Memory B cell (primary cell): ENCODE results near the gene ANAPC16.
"Not testable (repeated sequence)": the region's sequence is repeated elsewhere in the genome, so short reads cannot be mapped to it uniquely, and the experiment has no call there.

Experiments used
- ATAC-seq: fragments of 150-1000 bp; cut with Tn5 transposase; 2 replicates; pipeline ENCODE4 v1.10.0; 2021; ENCODE audit warnings: low read depth, mild to moderate bottlenecking, moderate library complexity
- DNase-seq, 2 donors: peaks; one replicate each; pipeline ENCODE4 v3.0.0; 2022; ENCODE audit warnings: low spot score in 2 of 2
- H3K27ac Mint-ChIP-seq: one replicate; pipeline ENCODE4 v1.8.0; 2022; ENCODE audit warnings: mild to moderate bottlenecking, moderate library complexity, mixed read lengths
- H3K27me3 Mint-ChIP-seq: one replicate; pipeline ENCODE4 v1.8.0; 2022; ENCODE audit warnings: mixed read lengths
- H3K36me3 Mint-ChIP-seq: one replicate; pipeline ENCODE4 v1.8.0; 2022; ENCODE audit warnings: mild to moderate bottlenecking, mixed read lengths
- H3K4me1 Mint-ChIP-seq: one replicate; pipeline ENCODE4 v1.8.0; 2022; ENCODE audit warnings: mixed read lengths
- H3K4me3 Mint-ChIP-seq: one replicate; pipeline ENCODE4 v1.8.0; 2022; ENCODE audit warnings: mild to moderate bottlenecking, moderate library complexity, mixed read lengths
- H3K9me3 Mint-ChIP-seq: one replicate; pipeline ENCODE4 v1.8.0; 2022; ENCODE audit warnings: mixed read lengths

Gene ANAPC16

DNA sequence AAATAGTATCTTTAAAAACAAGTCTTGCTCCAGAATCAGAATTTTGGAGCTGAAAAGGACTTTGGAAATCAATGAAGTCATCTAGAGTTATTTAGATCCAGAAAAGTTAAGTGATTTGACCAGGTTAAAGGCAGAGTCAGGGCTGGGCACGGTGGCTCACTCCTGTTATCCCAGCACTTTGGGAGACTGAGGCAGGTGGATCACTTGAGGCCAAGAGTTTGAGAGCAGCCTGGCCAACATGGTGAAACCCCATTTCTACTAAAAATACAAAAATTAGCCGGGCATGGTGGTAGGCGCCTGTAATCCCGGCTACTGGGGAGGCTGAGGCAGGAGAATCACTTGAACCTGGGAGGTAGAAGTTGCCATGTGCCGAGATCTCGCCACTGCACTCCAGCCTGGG, 8.4 kb downstream of the ANAPC16 start:
- H3K36me3 Mint-ChIP-seq, H3K27me3 Mint-ChIP-seq, ATAC-seq, DNase-seq, H3K9me3 Mint-ChIP-seq, H3K4me3 Mint-ChIP-seq: not testable (repeated sequence)
- peaks cover 26% of the 10 kb centered on the region for H3K4me1 Mint-ChIP-seq
- peak overlapping the region; percentile 77 for H3K27ac Mint-ChIP-seq

DNA sequence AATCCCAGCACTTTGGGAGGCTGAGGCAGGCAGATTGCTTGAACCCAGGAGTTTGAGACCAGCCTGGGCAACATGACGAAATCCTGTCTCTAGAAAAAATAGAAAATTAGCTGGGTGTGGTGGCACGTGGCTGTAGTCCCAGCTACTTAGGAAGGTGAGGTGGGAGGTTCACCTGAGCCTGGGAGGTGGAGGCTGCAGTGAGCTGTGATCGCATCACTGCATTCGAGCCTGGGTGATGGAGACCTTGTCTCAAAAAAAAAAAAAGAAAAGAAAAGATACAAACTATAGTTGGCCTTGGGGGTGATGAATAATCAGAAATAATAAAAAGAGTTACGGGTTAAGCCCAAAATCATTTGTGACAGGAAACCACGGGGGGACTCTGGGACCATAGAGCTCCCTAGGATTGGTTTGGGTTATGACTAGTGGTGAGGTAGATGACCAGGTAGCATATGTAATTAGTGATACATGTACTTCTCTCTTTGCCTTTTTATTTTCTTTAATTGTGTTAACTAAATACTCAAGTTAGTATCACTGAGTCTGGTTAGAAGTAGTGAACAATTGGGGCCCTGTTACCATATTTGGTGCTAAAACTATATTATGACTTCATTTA, 10.7 kb downstream of the ANAPC16 start:
- DNase-seq (no peak), ATAC-seq (no peak)
- Mint-ChIP-seq H3K4me3 (no peak overlapping the region), H3K4me1 (peaks cover 28% of the 10 kb centered on the region), H3K27me3 (no peaks in the 10 kb centered on the region), H3K9me3 (no peaks in the 10 kb centered on the region), H3K36me3 (peaks cover 6% of the 10 kb centered on the region), H3K27ac (peak overlapping the region; percentile 70)

DNA sequence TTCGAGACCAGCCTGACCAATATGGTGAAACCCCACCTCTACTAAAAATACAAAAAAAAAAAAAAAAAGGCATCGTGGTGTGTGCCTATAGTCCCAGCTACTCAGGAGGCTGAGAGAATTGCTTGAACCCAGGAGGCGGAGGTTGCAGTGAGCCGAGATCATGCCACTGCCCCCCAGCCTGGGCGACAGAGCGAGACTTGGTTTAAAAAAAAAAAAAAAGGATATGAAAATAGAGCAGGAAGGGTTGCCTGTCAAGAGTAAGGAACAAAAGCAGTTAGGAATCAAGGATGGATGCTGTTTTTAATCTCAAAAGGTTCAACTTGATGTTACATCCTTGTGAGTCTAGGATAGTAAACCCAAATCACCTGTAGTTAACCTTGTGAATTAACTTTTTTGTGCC, 12.0 kb downstream of the ANAPC16 start:
- Mint-ChIP-seq H3K36me3 (peaks cover 6% of the 10 kb centered on the region), H3K4me1 (peaks cover 25% of the 10 kb centered on the region), H3K27ac (peak overlapping the region; percentile 63), H3K9me3 (no peaks in the 10 kb centered on the region), H3K27me3 (no peaks in the 10 kb centered on the region), H3K4me3 (no peak overlapping the region)
- DNase-seq, result no peak
- no peak for ATAC-seq

DNA sequence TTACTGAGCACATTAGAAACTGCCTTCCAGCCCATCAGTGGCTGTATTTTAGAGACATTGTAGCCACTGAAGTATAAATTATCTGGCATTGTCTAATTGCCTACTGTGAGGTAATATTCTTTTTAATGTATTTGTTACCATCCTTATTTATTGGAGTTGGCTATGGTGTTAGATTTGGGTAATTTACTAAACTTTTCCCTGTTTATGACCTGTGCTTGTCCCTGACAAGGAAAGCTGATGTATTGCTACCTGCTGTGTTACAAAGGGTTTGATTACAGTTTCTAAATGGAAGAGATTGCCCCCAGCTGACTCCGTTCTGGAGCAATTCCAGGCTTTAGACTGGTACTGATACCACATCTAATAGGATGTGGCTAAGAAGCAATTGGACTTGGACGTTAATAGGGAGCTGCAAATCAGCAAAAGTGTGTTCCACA, 12.5 kb downstream of the ANAPC16 start:
- Mint-ChIP-seq H3K27ac (no peak overlapping the region), H3K4me3 (no peak overlapping the region), H3K9me3 (no peaks in the 10 kb centered on the region), H3K4me1 (peaks cover 24% of the 10 kb centered on the region), H3K36me3 (peaks cover 6% of the 10 kb centered on the region), H3K27me3 (no peaks in the 10 kb centered on the region)
- DNase-seq, result no peak
- ATAC-seq, result no peak

DNA sequence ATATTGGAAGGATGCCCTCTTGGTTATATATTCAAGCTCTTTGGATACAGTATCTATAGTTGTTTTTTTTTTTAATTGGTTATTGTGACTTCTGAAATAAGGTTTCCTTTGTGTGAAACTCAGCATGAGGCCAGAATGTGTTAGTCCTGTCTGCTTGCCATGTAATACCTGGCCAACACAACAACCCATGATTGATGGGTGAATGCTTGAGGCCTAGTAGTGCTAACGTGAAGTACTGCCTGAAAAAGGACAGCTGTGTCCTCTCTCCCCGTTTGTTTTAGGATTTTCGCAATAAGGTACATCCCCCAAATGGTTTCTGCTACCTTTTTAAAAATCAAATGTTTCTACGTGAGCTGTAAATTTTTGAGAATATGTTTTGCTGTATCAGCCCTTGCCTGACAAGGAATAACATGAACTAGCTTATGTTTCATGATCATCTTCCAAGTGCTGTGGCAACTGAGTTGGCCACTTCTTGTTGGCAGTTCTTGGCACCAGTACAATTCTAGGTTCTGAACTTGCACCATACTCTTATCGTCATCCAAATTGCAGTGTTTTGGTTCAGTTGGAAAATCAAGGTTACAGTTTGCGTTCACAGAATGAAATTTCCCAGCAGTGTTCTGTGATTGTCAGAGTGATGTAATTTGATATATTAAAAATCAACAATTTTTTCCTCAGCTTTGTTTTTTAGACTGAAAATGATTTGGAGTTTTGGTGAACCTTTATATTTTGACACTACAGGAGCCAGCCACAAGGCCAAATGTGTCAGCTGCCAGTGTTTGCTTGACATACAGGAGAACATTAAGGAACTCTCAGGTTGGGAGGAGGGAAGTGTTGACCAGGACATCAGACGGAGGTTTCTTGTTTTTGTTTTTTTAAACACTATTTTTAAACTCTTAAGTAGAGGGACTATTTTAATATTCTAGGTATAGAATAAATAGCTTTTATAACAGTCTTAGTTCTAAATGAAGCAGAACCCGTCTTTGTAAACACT, 13.7 kb downstream of the ANAPC16 start:
- Mint-ChIP-seq H3K27ac (peak overlapping the region; percentile 46), H3K4me3 (no peak overlapping the region), H3K27me3 (no peaks in the 10 kb centered on the region), H3K9me3 (no peaks in the 10 kb centered on the region), H3K4me1 (peaks cover 17% of the 10 kb centered on the region), H3K36me3 (peaks cover 5% of the 10 kb centered on the region)
- DNase-seq, result no peak
- no peak for ATAC-seq

DNA sequence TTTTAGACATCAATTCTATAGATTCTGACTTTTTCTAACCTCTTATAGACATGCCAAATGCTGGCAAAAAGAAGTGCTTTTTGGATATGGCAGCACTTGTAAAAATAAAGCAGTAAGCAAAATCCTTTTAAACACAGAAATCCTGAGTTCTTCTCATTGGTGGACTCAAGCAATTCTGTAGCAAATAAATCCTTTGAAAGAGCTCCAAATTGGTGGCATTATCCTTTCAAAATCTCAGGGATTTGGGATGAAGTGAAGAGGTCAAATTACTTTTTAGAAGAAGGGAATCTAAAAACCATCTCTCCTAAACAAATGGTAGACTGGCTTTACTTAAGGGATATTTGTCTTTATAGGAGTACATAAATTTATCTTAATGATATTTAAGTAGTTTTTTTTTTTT, 17.8 kb downstream of the ANAPC16 start:
- Mint-ChIP-seq H3K4me3 (no peak overlapping the region), H3K4me1 (peaks cover 17% of the 10 kb centered on the region), H3K36me3 (peaks cover 13% of the 10 kb centered on the region), H3K9me3 (no peaks in the 10 kb centered on the region), H3K27ac (no peak overlapping the region), H3K27me3 (no peaks in the 10 kb centered on the region)
- no peak for ATAC-seq
- DNase-seq, result no peak

DNA sequence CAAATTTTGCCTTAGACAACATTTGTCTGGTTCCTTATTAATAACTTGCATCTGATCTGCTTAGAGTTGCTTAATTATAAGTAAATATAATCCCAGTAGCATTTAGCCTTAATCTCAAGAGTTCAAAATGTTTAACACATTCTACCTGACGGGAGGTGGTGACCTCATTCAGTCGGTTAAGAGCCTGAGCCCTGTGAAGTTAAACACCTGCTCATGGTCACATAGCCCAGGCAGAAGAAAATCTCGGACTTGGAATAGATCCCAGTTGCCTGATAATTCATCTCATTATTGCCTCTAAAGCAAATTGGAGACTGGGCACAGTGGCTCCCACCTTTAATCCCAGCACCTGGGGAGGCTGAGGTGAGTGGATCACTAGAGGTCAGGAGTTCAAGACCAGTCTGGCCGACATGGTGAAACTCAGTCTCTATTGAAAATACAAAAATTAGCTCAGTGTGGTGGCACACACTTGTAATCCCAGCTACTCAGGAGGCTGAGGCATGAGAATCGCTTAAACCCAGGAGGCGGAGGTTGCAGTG, 18.8 kb downstream of the ANAPC16 start:
- H3K27me3 Mint-ChIP-seq, result no peaks in the 10 kb centered on the region
- H3K27ac Mint-ChIP-seq, result no peak overlapping the region
- no peaks in the 10 kb centered on the region for H3K9me3 Mint-ChIP-seq
- H3K4me3 Mint-ChIP-seq, result no peak overlapping the region
- peaks cover 13% of the 10 kb centered on the region for H3K36me3 Mint-ChIP-seq
- ATAC-seq, result no peak
- H3K4me1 Mint-ChIP-seq, result peaks cover 13% of the 10 kb centered on the region
- no peak for DNase-seq

DNA sequence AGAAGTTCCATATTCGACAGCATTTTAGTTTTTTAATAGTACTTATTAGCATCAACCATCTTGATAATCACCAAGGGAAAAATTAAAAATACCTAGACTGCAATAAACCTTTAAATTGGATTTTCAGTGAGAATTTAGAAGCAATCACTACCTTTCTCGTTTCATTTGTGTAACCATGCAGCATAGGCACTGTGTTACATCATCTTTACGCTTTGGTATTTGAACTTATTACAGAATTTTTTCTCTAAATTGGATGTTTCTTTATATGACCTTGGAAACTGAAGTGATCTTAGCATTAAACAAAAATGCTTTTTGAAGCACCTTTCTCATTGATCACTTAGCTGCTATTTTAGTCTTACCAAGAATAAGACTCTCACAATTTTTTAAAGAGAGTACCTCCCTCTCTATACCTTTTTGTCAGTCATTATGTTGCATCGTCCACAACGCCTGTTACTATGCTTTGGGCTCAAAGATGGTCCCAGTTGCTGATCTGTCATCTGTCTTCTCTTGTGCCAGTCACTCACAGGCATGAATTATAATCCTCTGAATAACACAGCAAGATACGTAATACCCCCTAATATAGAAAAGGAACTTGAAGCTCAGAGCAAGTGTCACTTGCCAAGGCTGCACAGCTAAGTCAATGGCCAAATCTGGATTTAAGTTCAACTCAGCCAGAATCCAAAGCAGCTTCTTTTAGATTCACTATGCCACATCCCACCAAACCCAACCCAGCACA, 19.9 kb downstream of the ANAPC16 start:
- no peaks in the 10 kb centered on the region for H3K9me3 Mint-ChIP-seq
- ATAC-seq, result no peak
- H3K27ac Mint-ChIP-seq, result no peak overlapping the region

DNA sequence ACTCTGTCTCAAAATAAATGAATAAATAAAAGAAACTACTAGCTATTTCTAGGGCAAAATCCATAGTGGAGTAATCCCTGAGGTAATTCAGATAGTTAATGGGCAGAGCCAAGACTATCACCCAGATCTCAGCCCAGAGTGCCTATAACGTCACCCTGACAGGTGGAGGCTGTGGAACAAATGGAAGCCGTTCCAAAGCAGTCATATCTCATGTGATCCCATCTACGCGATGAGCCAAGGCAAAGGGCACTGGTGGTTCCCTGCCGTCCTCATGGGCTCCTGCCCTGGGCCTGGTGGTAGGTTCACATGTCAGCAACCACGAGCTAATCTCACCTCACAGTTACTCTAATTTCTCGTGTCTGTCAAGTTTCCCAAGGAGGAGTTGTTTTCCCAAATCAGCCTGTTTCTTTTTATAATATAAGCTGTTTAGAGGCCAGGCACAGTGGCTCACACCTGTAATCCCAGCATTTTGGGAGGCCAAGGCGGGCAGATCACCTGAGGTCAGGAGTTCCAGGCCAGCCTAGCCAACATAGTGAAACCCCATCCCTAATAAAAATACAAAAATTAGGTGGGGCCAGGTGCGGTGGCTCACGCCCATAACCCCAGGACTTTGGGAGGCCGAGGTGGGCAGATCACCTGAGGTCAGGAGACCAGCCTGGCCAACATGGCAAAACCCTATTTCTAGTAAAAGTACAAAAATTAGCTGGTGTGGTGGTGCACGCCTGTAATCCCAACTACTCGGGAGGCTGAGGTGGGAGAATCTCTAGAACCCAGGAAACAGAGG, 22.8 kb downstream of the ANAPC16 start:
- Mint-ChIP-seq H3K27ac (no peak overlapping the region), H3K4me1 (peaks cover 26% of the 10 kb centered on the region), H3K36me3 (peaks cover 8% of the 10 kb centered on the region), H3K9me3 (no peaks in the 10 kb centered on the region), H3K27me3 (no peaks in the 10 kb centered on the region), H3K4me3 (no peak overlapping the region)
- ATAC-seq (no peak), DNase-seq (no peak)

More for the DNA sequence above, 19.9 kb downstream of the ANAPC16 start:
- DNase-seq, result no peak
- no peaks in the 10 kb centered on the region for H3K27me3 Mint-ChIP-seq
- no peak overlapping the region for H3K4me3 Mint-ChIP-seq
- H3K36me3 Mint-ChIP-seq, result peaks cover 11% of the 10 kb centered on the region
- H3K4me1 Mint-ChIP-seq, result peaks cover 12% of the 10 kb centered on the region

DNA sequence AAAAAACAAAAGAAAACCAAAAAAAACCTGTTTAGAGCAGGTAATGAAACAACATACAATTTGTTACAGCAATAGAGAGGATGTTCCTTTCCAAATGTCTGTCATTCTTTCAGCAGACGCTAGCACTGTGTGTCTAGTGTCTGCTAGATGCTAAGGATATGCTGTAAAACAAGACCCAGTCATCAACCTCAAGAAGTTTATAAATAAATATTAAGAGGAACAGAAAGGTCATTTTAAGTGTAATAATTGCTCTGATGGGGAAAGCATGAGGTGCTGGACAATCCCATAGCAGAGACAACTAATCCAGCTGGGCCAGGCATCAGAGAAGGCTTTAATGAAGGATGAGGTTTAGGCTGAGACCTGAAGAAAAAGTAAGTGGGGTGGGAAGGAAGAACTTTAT, 23.6 kb downstream of the ANAPC16 start:
- DNase-seq (no peak), ATAC-seq (no peak)
- peaks cover 8% of the 10 kb centered on the region for H3K36me3 Mint-ChIP-seq
- H3K4me3 Mint-ChIP-seq, result no peak overlapping the region
- peaks cover 32% of the 10 kb centered on the region for H3K4me1 Mint-ChIP-seq
- no peaks in the 10 kb centered on the region for H3K27me3 Mint-ChIP-seq
- no peak overlapping the region for H3K27ac Mint-ChIP-seq
- no peaks in the 10 kb centered on the region for H3K9me3 Mint-ChIP-seq

DNA sequence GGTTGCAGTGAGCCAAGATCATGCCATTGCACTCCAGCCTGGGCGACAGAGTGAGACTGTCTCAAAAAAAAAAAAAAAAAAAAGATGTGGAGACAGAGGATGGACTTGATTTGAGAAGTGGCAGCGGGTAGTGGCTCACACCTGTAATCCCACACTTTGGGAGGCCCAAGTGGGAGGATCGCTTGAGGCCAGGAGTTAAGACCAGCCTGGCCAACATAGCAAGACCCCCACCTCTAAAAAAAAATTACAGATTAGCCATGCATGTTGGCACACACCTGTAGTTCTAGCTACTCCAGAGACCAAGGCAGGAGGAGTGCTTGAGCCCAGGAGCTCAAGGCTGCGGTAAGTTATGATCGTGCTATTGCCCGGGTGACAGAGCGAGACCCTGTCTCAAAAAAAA, 24.6 kb downstream of the ANAPC16 start:
- Mint-ChIP-seq H3K27me3 (no peaks in the 10 kb centered on the region), H3K27ac (no peak overlapping the region), H3K4me1 (peaks cover 36% of the 10 kb centered on the region), H3K36me3 (peaks cover 8% of the 10 kb centered on the region), H3K4me3 (no peak overlapping the region), H3K9me3 (no peaks in the 10 kb centered on the region)
- no peak for DNase-seq
- no peak for ATAC-seq

DNA sequence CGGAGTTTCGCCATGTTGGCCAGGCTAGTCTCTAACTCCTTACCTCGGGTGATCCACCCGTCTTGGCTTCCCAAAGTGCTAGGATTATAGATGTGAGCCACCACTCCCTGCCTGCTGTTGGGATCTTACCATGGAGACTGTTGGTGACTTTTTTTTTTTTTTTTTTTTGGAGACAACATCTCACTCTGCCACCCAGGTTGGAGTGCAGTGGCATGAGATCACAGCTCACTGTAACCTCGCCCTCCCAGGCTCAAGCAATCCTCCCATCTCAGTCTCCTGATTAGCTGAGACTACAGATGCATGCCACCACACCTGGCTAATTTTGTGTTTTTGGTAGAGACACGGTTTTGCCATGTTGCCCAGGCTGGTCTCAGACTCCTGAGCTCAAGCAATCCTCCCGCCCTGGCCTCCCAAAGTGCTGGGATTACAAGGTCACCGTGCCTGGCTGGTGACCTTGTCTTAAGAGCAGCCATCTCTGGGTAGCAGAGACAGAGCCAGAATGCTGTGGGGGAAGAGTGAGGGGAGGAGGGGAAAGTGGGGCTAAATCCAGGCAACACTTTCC, 26.0 kb downstream of the ANAPC16 start:
- H3K4me1 Mint-ChIP-seq, result peaks cover 41% of the 10 kb centered on the region
- H3K27ac Mint-ChIP-seq, result no peak overlapping the region

DNA sequence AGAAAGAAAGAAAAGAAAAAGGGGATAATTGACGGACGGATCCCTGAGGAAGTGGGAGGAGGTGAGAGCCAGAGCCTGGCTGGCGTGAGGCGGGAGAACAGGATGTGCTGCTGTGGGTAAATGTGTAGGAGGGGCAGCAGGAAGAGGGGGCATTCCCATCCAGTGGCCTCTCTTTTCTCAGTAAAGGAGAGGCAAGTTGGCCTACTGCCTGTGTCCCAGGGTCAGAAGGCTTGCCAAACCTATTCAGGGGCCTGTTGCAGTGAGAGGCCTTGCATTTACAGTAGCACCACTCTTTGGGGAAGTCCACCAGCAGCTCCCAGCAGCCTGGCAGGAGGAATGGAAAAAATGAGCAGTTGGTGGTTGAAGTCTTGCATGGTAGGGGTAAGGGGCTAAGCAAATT, 26.9 kb downstream of the ANAPC16 start:
- peaks cover 44% of the 10 kb centered on the region for H3K4me1 Mint-ChIP-seq
- no peaks in the 10 kb centered on the region for H3K9me3 Mint-ChIP-seq
- ATAC-seq, result no peak
- H3K27me3 Mint-ChIP-seq, result no peaks in the 10 kb centered on the region
- H3K4me3 Mint-ChIP-seq, result no peak overlapping the region
- H3K27ac Mint-ChIP-seq, result peak overlapping the region; percentile 69
- DNase-seq, result no peak
- H3K36me3 Mint-ChIP-seq, result no peaks in the 10 kb centered on the region

More for the DNA sequence above, 26.0 kb downstream of the ANAPC16 start:
- H3K9me3 Mint-ChIP-seq, result no peaks in the 10 kb centered on the region
- ATAC-seq (no peak), DNase-seq (no peak)
- H3K36me3 Mint-ChIP-seq, result peaks cover 3% of the 10 kb centered on the region
- H3K4me3 Mint-ChIP-seq, result peak overlapping the region; percentile 28
- no peaks in the 10 kb centered on the region for H3K27me3 Mint-ChIP-seq
